GM13976 (cell line): Measurements from ENCODE around the gene PTTG2.
"Not testable (repeated sequence)": the region's sequence is repeated elsewhere in the genome, so short reads cannot be mapped to it uniquely, and the experiment has no call there.

Source experiments
- DNase-seq: peaks from one replicate; pipeline ENCODE4 v3.0.0; 2012; ENCODE audit warnings: low spot score
- CTCF ChIP-seq: IDR thresholded peaks from 2 replicates; pipeline ENCODE4 v1.5.1; 2012; ENCODE audit warnings: borderline replicate concordance, mild to moderate bottlenecking; ENCODE audit not compliant: insufficient read depth; ENCODE audit errors: extremely low read depth, missing control alignments, control extremely low read depth
- in situ Hi-C: fragments of 300-500 bp; cut with MboI; formaldehyde crosslinking; loops from one replicate; pipeline ENCODE4 v1.12.0; 2022; ENCODE audit warnings: low sequenced_read_pairs, mixed read lengths, inconsistent platforms; ENCODE audit not compliant: unreplicated experiment

PTTG2 gene

GRCh38 chr4:37960098-37960497, at the start of gene PTTG2:
PTTG2 (plus strand) TSS chr4:37960398; CDS start chr4:37960435, 37 bp downstream.
- in situ Hi-C loops, result no loop called here
- no peak for DNase-seq
- TF ChIP-seq CTCF, result no peak

- DNase-seq, result no peak
- in situ Hi-C loops, result no loop called here
- no peak for TF ChIP-seq CTCF
Measured at GRCh38 chr4:37914539-37914938, 45.7 kb upstream of the PTTG2 start.

- TF ChIP-seq CTCF, result no peak
- in situ Hi-C loops, result no loop called here
- DNase-seq, result no peak
Measured at GRCh38 chr4:37917388-37917787, 42.8 kb upstream of the PTTG2 start.

GRCh38 chr4:37918653-37919052, 41.5 kb upstream of the PTTG2 start:
- in situ Hi-C loops, result no loop called here
- no peak for TF ChIP-seq CTCF
- DNase-seq, result no peak

- in situ Hi-C loops, result no loop called here
- no peak for TF ChIP-seq CTCF
- DNase-seq, result peak; percentile 31
Measured at GRCh38 chr4:37922328-37922727, 37.9 kb upstream of the PTTG2 start.

- DNase-seq, in situ Hi-C loops: not testable (repeated sequence)
Measured at GRCh38 chr4:37923089-37923488, 37.1 kb upstream of the PTTG2 start.

GRCh38 chr4:37924946-37925345, 35.3 kb upstream of the PTTG2 start:
- TF ChIP-seq CTCF, result no peak
- in situ Hi-C loops, result no loop called here
- no peak for DNase-seq
